HG03108 (cell line): ENCODE measurements around the gene PTPRN2.

Experiments used
- ATAC-seq: cut with Tn5 transposase; IDR thresholded peaks from one replicate; pipeline ENCODE4 v1.9.1; 2021; ENCODE audit warnings: moderate library complexity; ENCODE audit not compliant: unreplicated experiment

Gene PTPRN2

GRCh38 chr7:158015403-158016179 is 572.0 kb downstream of the PTPRN2 start:
- no peak for ATAC-seq

- ATAC-seq, result no peak
Observed at GRCh38 chr7:158014976-158015375, 572.6 kb downstream of the PTPRN2 start.

- no peak for ATAC-seq
Observed at GRCh38 chr7:158013085-158013668, 574.4 kb downstream of the PTPRN2 start.

GRCh38 chr7:158011941-158012340 is 575.7 kb downstream of the PTPRN2 start:
- ATAC-seq, result no peak

- no peak for ATAC-seq
Observed at GRCh38 chr7:158010961-158011693, 576.5 kb downstream of the PTPRN2 start.

GRCh38 chr7:158009886-158010285 is 577.7 kb downstream of the PTPRN2 start:
- ATAC-seq, result no peak

- ATAC-seq, result no peak
Observed at GRCh38 chr7:158008267-158008666, 579.4 kb downstream of the PTPRN2 start.

- no peak for ATAC-seq
Observed at GRCh38 chr7:158007697-158008257, 579.8 kb downstream of the PTPRN2 start.

GRCh38 chr7:158006841-158007696 is 580.6 kb downstream of the PTPRN2 start:
- no peak for ATAC-seq

GRCh38 chr7:158005531-158005930 is 582.1 kb downstream of the PTPRN2 start:
- no peak for ATAC-seq

- ATAC-seq, result no peak
Observed at GRCh38 chr7:158004123-158004490, 583.5 kb downstream of the PTPRN2 start.

GRCh38 chr7:158003441-158004122 is 584.0 kb downstream of the PTPRN2 start:
- no peak for ATAC-seq

GRCh38 chr7:158002486-158003080 is 585.0 kb downstream of the PTPRN2 start:
- no peak for ATAC-seq

- no peak for ATAC-seq
Observed at GRCh38 chr7:158001621-158002320, 585.9 kb downstream of the PTPRN2 start.

GRCh38 chr7:158001003-158001402 is 586.6 kb downstream of the PTPRN2 start:
- ATAC-seq, result no peak

- no peak for ATAC-seq
Observed at GRCh38 chr7:158000160-158000559, 587.5 kb downstream of the PTPRN2 start.

GRCh38 chr7:157998884-157999552 is 588.6 kb downstream of the PTPRN2 start:
- ATAC-seq, result no peak

GRCh38 chr7:157997471-157997870 is 590.2 kb downstream of the PTPRN2 start:
- no peak for ATAC-seq

- no peak for ATAC-seq
Observed at GRCh38 chr7:157997080-157997440, 590.6 kb downstream of the PTPRN2 start.
